ENCODE data around the gene TMEM141. TPM values are rescaled to one million over a fixed set of nuclear protein-coding genes. Genes with fewer than 3 reads are reported as not detected.
"Not testable (repeated sequence)": the region's sequence is repeated elsewhere in the genome, so short reads cannot be mapped to it uniquely, and the experiment has no call there.

TMEM141 gene
- total RNA-seq, 2 experiments from 2014 or later = 42.3 to 45.2 TPM

- CTCF ChIA-PET = no interaction called here
- intact Hi-C loops (cut with micrococcal nuclease) = no loop called here
- peaks cover 5% of the 10 kb centered on the region for H3K36me3 Mint-ChIP-seq
Measured at GRCh38 chr9:136837146-136837855, 46.2 kb downstream of the TMEM141 start.

GRCh38 chr9:136837856-136838277 lies 46.7 kb downstream of the TMEM141 start:
- intact Hi-C loops (cut with micrococcal nuclease); H3K27ac Mint-ChIP-seq; CTCF ChIA-PET; DNase-seq; H3K36me3 Mint-ChIP-seq; POLR2A ChIA-PET; H3K4me3 Mint-ChIP-seq; H3K27me3 Mint-ChIP-seq; H3K9me3 Mint-ChIP-seq: not testable (repeated sequence)
- peaks cover 10% of the 10 kb centered on the region for H3K4me1 Mint-ChIP-seq (ENCODE audit: low read depth)

More at GRCh38 chr9:136837146-136837855, 46.2 kb downstream of the TMEM141 start:
- Mint-ChIP-seq H3K9me3 (no peaks in the 10 kb centered on the region), H3K4me1 (ENCODE audit: low read depth) (peaks cover 9% of the 10 kb centered on the region), H3K27me3 (no peaks in the 10 kb centered on the region), H3K27ac (no peak overlapping the region), H3K4me3 (no peak overlapping the region)
- POLR2A ChIA-PET = no interaction called here
- no peak for DNase-seq

- CTCF ChIA-PET = no interaction called here
- H3K4me1 Mint-ChIP-seq (ENCODE audit: low read depth) = peaks cover 13% of the 10 kb centered on the region
- H3K27ac Mint-ChIP-seq = no peak overlapping the region
- intact Hi-C loops (cut with micrococcal nuclease) = no loop called here
- DNase-seq = no peak
- H3K36me3 Mint-ChIP-seq = peaks cover 5% of the 10 kb centered on the region
- no peaks in the 10 kb centered on the region for H3K9me3 Mint-ChIP-seq
- POLR2A ChIA-PET = no interaction called here
- no peak overlapping the region for H3K4me3 Mint-ChIP-seq
- H3K27me3 Mint-ChIP-seq = no peaks in the 10 kb centered on the region
Measured at GRCh38 chr9:136838314-136839228, 47.4 kb downstream of the TMEM141 start.

GRCh38 chr9:136839229-136840139 lies 48.3 kb downstream of the TMEM141 start:
- POLR2A ChIA-PET = interaction anchor here (0.6 kb wide), 2 partner anchors 231 to 237 kb away, joined by 3 to 6 read pairs; partner anchors contain the start of gene SAPCD2
- no peaks in the 10 kb centered on the region for H3K27me3 Mint-ChIP-seq
- H3K27ac Mint-ChIP-seq = no peak overlapping the region
- peaks cover 5% of the 10 kb centered on the region for H3K36me3 Mint-ChIP-seq
- DNase-seq = no peak
- H3K4me1 Mint-ChIP-seq (ENCODE audit: low read depth) = peaks cover 15% of the 10 kb centered on the region
- no peak overlapping the region for H3K4me3 Mint-ChIP-seq
- CTCF ChIA-PET = interaction anchor here (0.7 kb wide), 1 partner anchor 9 kb away, joined by 3 read pairs; no protein-coding TSS in a partner anchor
- H3K9me3 Mint-ChIP-seq = no peaks in the 10 kb centered on the region
- intact Hi-C loops (cut with micrococcal nuclease) = loop anchor here (5.0 kb wide), 1 partner anchor 32 kb away; the partner anchor contains the start of gene RABL6

- Mint-ChIP-seq H3K36me3 (peaks cover 5% of the 10 kb centered on the region), H3K4me3 (no peak overlapping the region), H3K9me3 (no peaks in the 10 kb centered on the region), H3K27ac (no peak overlapping the region), H3K27me3 (peaks cover 2% of the 10 kb centered on the region), H3K4me1 (ENCODE audit: low read depth) (peaks cover 15% of the 10 kb centered on the region)
- no peak for DNase-seq
- intact Hi-C loops (cut with micrococcal nuclease) = loop anchor here (5.0 kb wide), 1 partner anchor 33 kb away; the partner anchor contains the start of gene RABL6
- ChIA-PET CTCF (interaction anchor here (0.7 to 1.7 kb wide), 2 partner anchors 8 to 48 kb away, joined by 3 to 7 read pairs; no protein-coding TSS in a partner anchor), POLR2A (interaction anchor here (0.6 kb wide), 1 partner anchor 236 kb away, joined by 3 read pairs; no protein-coding TSS in a partner anchor)
Measured at GRCh38 chr9:136840140-136840876, 49.2 kb downstream of the TMEM141 start.

GRCh38 chr9:136840877-136841645 lies 49.9 kb downstream of the TMEM141 start:
- H3K27ac Mint-ChIP-seq = no peak overlapping the region
- H3K36me3 Mint-ChIP-seq = peaks cover 5% of the 10 kb centered on the region
- no peaks in the 10 kb centered on the region for H3K9me3 Mint-ChIP-seq
- POLR2A ChIA-PET = no interaction called here
- CTCF ChIA-PET = interaction anchor here (0.7 to 4.3 kb wide), 11 partner anchors 9 to 206 kb away, joined by 3 to 56 read pairs (median 8); partner anchors contain the start of genes ABCA2, C8G, FBXW5 and FUT7
- intact Hi-C loops (cut with micrococcal nuclease) = loop anchor here (5.0 kb wide), 1 partner anchor 34 kb away; the partner anchor contains the start of gene RABL6
- H3K4me1 Mint-ChIP-seq (ENCODE audit: low read depth) = peaks cover 15% of the 10 kb centered on the region
- no peak for DNase-seq
- no peak overlapping the region for H3K4me3 Mint-ChIP-seq
- H3K27me3 Mint-ChIP-seq = peaks cover 5% of the 10 kb centered on the region

- H3K27ac Mint-ChIP-seq, H3K27me3 Mint-ChIP-seq, H3K9me3 Mint-ChIP-seq, H3K36me3 Mint-ChIP-seq, DNase-seq: not testable (repeated sequence)
- peak overlapping the region; percentile 73 for H3K4me3 Mint-ChIP-seq
- CTCF ChIA-PET = interaction anchor here (0.7 to 4.3 kb wide), 41 partner anchors 10 to 360 kb away, joined by 3 to 56 read pairs (median 5); partner anchors contain the start of genes ABCA2, C8G, CLIC3 and EDF1
- H3K4me1 Mint-ChIP-seq (ENCODE audit: low read depth) = peaks cover 20% of the 10 kb centered on the region
- intact Hi-C loops (cut with micrococcal nuclease) = loop anchor here (2.0 to 5.0 kb wide), 3 partner anchors 35 to 103 kb away; partner anchors contain the start of genes C8G, FBXW5, RABL6 and TMEM141
- POLR2A ChIA-PET = interaction anchor here (1.7 kb wide), 1 partner anchor 60 kb away, joined by 7 read pairs; no protein-coding TSS in a partner anchor
Measured at GRCh38 chr9:136841646-136842379, 50.7 kb downstream of the TMEM141 start.

- CTCF ChIA-PET = interaction anchor here (0.7 to 4.3 kb wide), 43 partner anchors 10 to 359 kb away, joined by 3 to 56 read pairs (median 5); partner anchors contain the start of genes ABCA2, C8G, CLIC3 and EDF1
- not testable (repeated sequence) for H3K9me3 Mint-ChIP-seq, H3K36me3 Mint-ChIP-seq
- POLR2A ChIA-PET = interaction anchor here (1.2 to 1.7 kb wide), 3 partner anchors 35 to 102 kb away, joined by 3 to 7 read pairs (median 3); partner anchors contain the start of genes C8G and FBXW5
- peaks cover 11% of the 10 kb centered on the region for H3K27me3 Mint-ChIP-seq
- H3K27ac Mint-ChIP-seq = peak within 1 kb of the TSS; percentile 33
- DNase-seq = peak; percentile 86
- H3K4me3 Mint-ChIP-seq = peak within 1 kb of the TSS; percentile 73
- peaks cover 22% of the 10 kb centered on the region for H3K4me1 Mint-ChIP-seq (ENCODE audit: low read depth)
- intact Hi-C loops (cut with micrococcal nuclease) = loop anchor here (2.0 to 5.0 kb wide), 3 partner anchors 35 to 102 kb away; partner anchors contain the start of genes C8G, FBXW5, RABL6 and TMEM141
Measured at GRCh38 chr9:136842380-136842948, 51.3 kb downstream of the TMEM141 start, which contains the start of gene AJM1. Gene AJM1, plus strand, starts transcription at chr9:136842478. Its CDS starts 1,937 bp downstream, at chr9:136844415.

Data from activated CD4-positive, alpha-beta memory T cell treated with anti-CD3 and anti-CD28 coated beads for 36 hours (primary cell).